ENCODE results near the gene GAS7.
"Not testable (repeated sequence)": the region's sequence is repeated elsewhere in the genome, so short reads cannot be mapped to it uniquely, and the experiment has no call there.

GAS7 gene

GRCh38 chr17:10069301-10069700, 129.1 kb downstream of the GAS7 start:
- DNase-seq = no peak

- no peak for DNase-seq
Measured at GRCh38 chr17:10067446-10068143, 130.8 kb downstream of the GAS7 start.

GRCh38 chr17:10064536-10064935, 133.9 kb downstream of the GAS7 start:
- DNase-seq = no peak

GRCh38 chr17:10063730-10064241, 134.6 kb downstream of the GAS7 start:
- no peak for DNase-seq

GRCh38 chr17:10062691-10063385, 135.6 kb downstream of the GAS7 start:
- no peak for DNase-seq

- DNase-seq = no peak
Measured at GRCh38 chr17:10061111-10061845, 137.1 kb downstream of the GAS7 start.

GRCh38 chr17:10060526-10060925, 137.9 kb downstream of the GAS7 start:
- DNase-seq = no peak

- no peak for DNase-seq
Measured at GRCh38 chr17:10059684-10060211, 138.7 kb downstream of the GAS7 start.

GRCh38 chr17:10058921-10059683, 139.3 kb downstream of the GAS7 start:
- no peak for DNase-seq

- DNase-seq = not testable (repeated sequence)
Measured at GRCh38 chr17:10057466-10057865, 140.9 kb downstream of the GAS7 start.

GRCh38 chr17:10055262-10055975, 143.0 kb downstream of the GAS7 start:
- DNase-seq = no peak

GRCh38 chr17:10053782-10054540, 144.4 kb downstream of the GAS7 start:
- DNase-seq = no peak

GRCh38 chr17:10052106-10052813, 146.1 kb downstream of the GAS7 start:
- no peak for DNase-seq

- no peak for DNase-seq
Measured at GRCh38 chr17:10051112-10051511, 147.3 kb downstream of the GAS7 start.

GRCh38 chr17:10050597-10051101, 147.8 kb downstream of the GAS7 start:
- no peak for DNase-seq

GRCh38 chr17:10048629-10049350, 149.6 kb downstream of the GAS7 start:
- DNase-seq = no peak

- no peak for DNase-seq
Measured at GRCh38 chr17:10046786-10047785, 151.3 kb downstream of the GAS7 start.
